DND-41 (cell line): ENCODE data around the gene KCNMA1.

Experiments used
- ATAC-seq: fragments of 200-7000 bp; cut with Tn5 transposase; 3 replicates; pipeline ENCODE4 v1.9.1; 2021; ENCODE audit warnings: low read depth; ENCODE audit not compliant: insufficient read depth
- DNase-seq: peaks from one replicate; pipeline ENCODE4 v3.0.0-alpha.2; 2020
- H2AFZ ChIP-seq: 2 replicates; pipeline ENCODE4 v1.6.0; 2012; ENCODE audit warnings: low read depth, low read length
- H3K27ac ChIP-seq: 2 replicates; pipeline ENCODE4 v1.5.1; 2012; ENCODE audit warnings: low read length, inconsistent platforms
- H3K27me3 ChIP-seq: fragments of 200-600 bp; sonication (generic); 2 replicates; pipeline ENCODE4 v1.6.0; 2012; ENCODE audit warnings: low read length, mild to moderate bottlenecking, inconsistent platforms; ENCODE audit not compliant: insufficient read depth, poor library complexity
- H3K36me3 ChIP-seq: 2 replicates; pipeline ENCODE4 v1.5.1; 2012; ENCODE audit warnings: low read length, inconsistent platforms; ENCODE audit not compliant: insufficient read depth
- H3K4me1 ChIP-seq: 2 replicates; pipeline ENCODE4 v1.5.1; 2012; ENCODE audit warnings: mild to moderate bottlenecking, low read length; ENCODE audit not compliant: insufficient read depth
- H3K4me2 ChIP-seq: 2 replicates; pipeline ENCODE4 v1.6.0; 2012; ENCODE audit warnings: mild to moderate bottlenecking, moderate library complexity, low read length, inconsistent platforms; ENCODE audit not compliant: insufficient read depth
- H3K4me3 ChIP-seq, 2 experiments: fragments of 200-600 bp in 1 of 2; shearing (Covaris generic) in 1 of 2; 2 replicates each; pipeline ENCODE4 v1.5.1; 2012 to 2016; ENCODE audit warnings: inconsistent platforms in 2 of 2, low read length in 2 of 2, mild to moderate bottlenecking in 2 of 2, low read depth in 1 of 2, moderate library complexity in 1 of 2
- H3K79me2 ChIP-seq: 2 replicates; pipeline ENCODE4 v1.6.0; 2012; ENCODE audit warnings: low read length, inconsistent platforms; ENCODE audit not compliant: insufficient read depth
- H3K9ac ChIP-seq: 2 replicates; pipeline ENCODE4 v1.6.0; 2012; ENCODE audit warnings: low read depth, mild to moderate bottlenecking, inconsistent platforms, low read length, moderate library complexity
- H3K9me3 ChIP-seq: 2 replicates; pipeline ENCODE4 v1.5.1; 2012; ENCODE audit warnings: low read length, moderate library complexity, mild to moderate bottlenecking, inconsistent platforms; ENCODE audit not compliant: insufficient read depth, severe bottlenecking
- H4K20me1 ChIP-seq: 2 replicates; pipeline ENCODE4 v1.6.0; 2012; ENCODE audit warnings: low read length; ENCODE audit not compliant: insufficient read depth
- CTCF ChIP-seq: IDR thresholded peaks from 2 replicates; pipeline ENCODE4 v1.5.1; 2012; ENCODE audit warnings: borderline replicate concordance, low read length, moderate library complexity, mild to moderate bottlenecking; ENCODE audit not compliant: poor library complexity, severe bottlenecking; ENCODE audit errors: extremely low read depth
- EZH2 ChIP-seq: IDR thresholded peaks from 3 replicates; pipeline ENCODE4 v1.6.1; 2012; ENCODE audit warnings: borderline replicate concordance, low read depth, mild to moderate bottlenecking, moderate library complexity, low read length, inconsistent platforms; ENCODE audit not compliant: severe bottlenecking

Gene KCNMA1

GRCh38 chr10:77085344-77085743 is 552.3 kb downstream of the KCNMA1 start:
- H4K20me1 ChIP-seq: no peaks in the 10 kb centered on the region
- no peak for ATAC-seq
- no peak overlapping the region for H3K9ac ChIP-seq
- DNase-seq: no peak
- H3K27me3 ChIP-seq: peaks cover 7% of the 10 kb centered on the region
- H3K79me2 ChIP-seq: no peaks in the 10 kb centered on the region
- no peaks in the 10 kb centered on the region for H3K9me3 ChIP-seq
- TF ChIP-seq EZH2 (no peak), CTCF (no peak)
- no peak overlapping the region for H3K4me2 ChIP-seq
- no peak overlapping the region for H2AFZ ChIP-seq
- H3K4me3 ChIP-seq: no peak overlapping the region
- H3K27ac ChIP-seq: no peak overlapping the region
- no peaks in the 10 kb centered on the region for H3K36me3 ChIP-seq
- H3K4me1 ChIP-seq: no peaks in the 10 kb centered on the region

- H3K4me1 ChIP-seq: no peaks in the 10 kb centered on the region
- TF ChIP-seq EZH2: no peak
- no peak for TF ChIP-seq CTCF
Observed at GRCh38 chr10:77084431-77085144, 553.0 kb downstream of the KCNMA1 start.

GRCh38 chr10:77082601-77083252 is 554.9 kb downstream of the KCNMA1 start:
- no peak overlapping the region for H3K9ac ChIP-seq
- peaks cover 4% of the 10 kb centered on the region for H3K27me3 ChIP-seq
- H3K9me3 ChIP-seq: no peaks in the 10 kb centered on the region
- DNase-seq (no peak), ATAC-seq (no peak)
- H3K79me2 ChIP-seq: no peaks in the 10 kb centered on the region
- H3K4me1 ChIP-seq: no peaks in the 10 kb centered on the region
- no peak overlapping the region for H3K4me2 ChIP-seq
- H3K36me3 ChIP-seq: no peaks in the 10 kb centered on the region
- H2AFZ ChIP-seq: no peak overlapping the region
- H3K27ac ChIP-seq: no peak overlapping the region
- TF ChIP-seq CTCF (no peak), EZH2 (no peak)
- no peaks in the 10 kb centered on the region for H4K20me1 ChIP-seq
- no peak overlapping the region for H3K4me3 ChIP-seq

More at GRCh38 chr10:77084431-77085144, 553.0 kb downstream of the KCNMA1 start:
- ATAC-seq: no peak
- Histone ChIP-seq H3K4me3 (no peak overlapping the region), H3K4me2 (no peak overlapping the region), H3K9ac (no peak overlapping the region), H4K20me1 (no peaks in the 10 kb centered on the region), H3K27me3 (peaks cover 4% of the 10 kb centered on the region), H3K27ac (no peak overlapping the region), H3K9me3 (no peaks in the 10 kb centered on the region), H3K79me2 (no peaks in the 10 kb centered on the region), H2AFZ (no peak overlapping the region), H3K36me3 (no peaks in the 10 kb centered on the region)
- DNase-seq: no peak
